ENCODE results near the gene IFNA13.

The IFNA13 gene

DNA sequence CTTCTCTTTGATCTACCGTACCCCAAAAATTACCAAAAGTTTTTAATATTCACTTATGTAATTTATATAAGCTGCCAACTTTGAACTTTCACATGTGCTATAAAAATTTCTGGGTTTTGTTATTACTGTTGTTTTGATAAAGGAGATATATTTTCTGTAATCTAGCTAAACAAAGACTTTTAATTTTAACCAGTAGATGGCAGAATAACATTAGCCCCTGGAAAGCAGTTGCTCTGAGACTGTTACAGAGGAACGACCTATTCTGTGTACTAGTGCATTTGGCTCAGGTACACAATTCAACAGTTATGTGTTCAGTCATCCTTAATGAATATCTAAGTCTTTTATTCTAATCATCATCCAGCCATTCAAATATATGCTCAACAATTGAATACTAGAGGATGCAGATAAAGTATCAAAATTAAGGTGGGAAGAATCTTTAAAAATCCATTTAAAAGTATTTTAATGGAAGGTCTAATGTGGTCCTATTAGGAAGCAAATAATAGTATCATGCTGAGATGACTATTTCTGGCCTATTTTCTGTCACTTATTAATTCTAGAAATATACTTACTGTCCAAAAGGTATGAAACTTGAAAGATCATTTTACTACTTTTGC is 41.2 kb downstream of the IFNA13 start:
- no peak overlapping the region for H3K4me3 ChIP-seq (ENCODE audit: low read depth, low read length)
- TF ChIP-seq, protein P1, sequence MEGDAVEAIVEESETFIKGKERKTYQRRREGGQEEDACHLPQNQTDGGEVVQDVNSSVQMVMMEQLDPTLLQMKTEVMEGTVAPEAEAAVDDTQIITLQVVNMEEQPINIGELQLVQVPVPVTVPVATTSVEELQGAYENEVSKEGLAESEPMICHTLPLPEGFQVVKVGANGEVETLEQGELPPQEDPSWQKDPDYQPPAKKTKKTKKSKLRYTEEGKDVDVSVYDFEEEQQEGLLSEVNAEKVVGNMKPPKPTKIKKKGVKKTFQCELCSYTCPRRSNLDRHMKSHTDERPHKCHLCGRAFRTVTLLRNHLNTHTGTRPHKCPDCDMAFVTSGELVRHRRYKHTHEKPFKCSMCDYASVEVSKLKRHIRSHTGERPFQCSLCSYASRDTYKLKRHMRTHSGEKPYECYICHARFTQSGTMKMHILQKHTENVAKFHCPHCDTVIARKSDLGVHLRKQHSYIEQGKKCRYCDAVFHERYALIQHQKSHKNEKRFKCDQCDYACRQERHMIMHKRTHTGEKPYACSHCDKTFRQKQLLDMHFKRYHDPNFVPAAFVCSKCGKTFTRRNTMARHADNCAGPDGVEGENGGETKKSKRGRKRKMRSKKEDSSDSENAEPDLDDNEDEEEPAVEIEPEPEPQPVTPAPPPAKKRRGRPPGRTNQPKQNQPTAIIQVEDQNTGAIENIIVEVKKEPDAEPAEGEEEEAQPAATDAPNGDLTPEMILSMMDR (IDR thresholded peaks at IDR 0.05; ENCODE audit: low read depth, low read length): peak; percentile 58
- TF ChIP-seq, protein P2, sequence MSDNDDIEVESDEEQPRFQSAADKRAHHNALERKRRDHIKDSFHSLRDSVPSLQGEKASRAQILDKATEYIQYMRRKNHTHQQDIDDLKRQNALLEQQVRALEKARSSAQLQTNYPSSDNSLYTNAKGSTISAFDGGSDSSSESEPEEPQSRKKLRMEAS (IDR thresholded peaks at IDR 0.05; ENCODE audit: low read depth, low read length): no peak
- peak; percentile 76 for DNase-seq (ENCODE audit: low read depth)

DNA sequence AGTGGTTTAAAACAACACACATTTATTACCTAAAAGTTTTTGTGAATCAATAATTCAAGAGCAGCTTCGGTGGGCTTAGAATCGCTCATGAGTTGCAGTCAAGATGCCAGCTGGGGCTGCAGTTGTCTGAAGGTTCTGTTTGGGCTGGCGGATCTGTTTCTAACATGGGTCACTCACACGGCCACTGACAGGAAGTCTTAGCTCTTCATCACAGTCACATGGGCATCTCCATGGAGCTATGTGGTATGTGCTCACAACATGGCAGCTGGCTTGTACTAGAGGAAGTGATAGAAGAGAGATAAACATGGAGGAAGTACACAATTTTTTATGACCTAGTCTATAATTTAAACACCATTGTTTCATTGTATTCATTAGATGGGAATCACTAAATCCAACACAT is 43.8 kb downstream of the IFNA13 start:
- TF ChIP-seq, protein P1 (IDR thresholded peaks at IDR 0.05; ENCODE audit: low read depth, low read length): no peak
- TF ChIP-seq, protein P2 (IDR thresholded peaks at IDR 0.05; ENCODE audit: low read depth, low read length): peak; percentile 34; the same call in 1 of the 2 replicates
- DNase-seq (ENCODE audit: low read depth): peak; percentile 31
- H3K4me3 ChIP-seq (ENCODE audit: low read depth, low read length): no peak overlapping the region

DNA sequence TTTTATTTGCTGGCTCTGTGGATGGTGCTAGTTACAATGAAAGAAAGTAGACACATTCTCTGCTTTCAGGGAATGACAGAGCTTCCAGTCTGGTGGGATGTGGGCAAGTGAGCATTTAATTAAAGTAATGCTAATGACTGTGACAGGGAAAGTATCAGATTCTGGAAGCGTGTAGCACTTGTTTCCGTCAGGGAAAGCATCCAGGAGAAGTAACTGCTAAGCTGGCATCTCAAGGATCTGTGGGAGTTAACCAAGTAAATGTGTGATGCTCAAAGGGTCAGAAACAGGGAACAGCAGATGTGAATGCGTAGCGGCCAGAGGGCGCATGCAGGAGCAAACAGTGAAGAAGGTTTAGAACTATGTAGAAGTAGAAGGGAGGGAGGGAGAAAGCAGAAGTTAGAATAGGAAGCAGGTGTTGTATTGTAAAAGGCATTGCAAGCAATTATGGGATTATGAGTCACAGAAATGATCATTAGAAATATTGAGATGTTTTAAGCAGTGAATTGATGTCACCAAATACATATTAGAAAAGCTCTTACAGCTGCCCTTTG is 44.9 kb downstream of the IFNA13 start:
- no peak overlapping the region for H3K4me3 ChIP-seq (ENCODE audit: low read depth, low read length)
- TF ChIP-seq, protein P1 (IDR thresholded peaks at IDR 0.05; ENCODE audit: low read depth, low read length): no peak
- TF ChIP-seq, protein P2 (IDR thresholded peaks at IDR 0.05; ENCODE audit: low read depth, low read length): no peak
- TF ChIP-seq POLR2A (IDR thresholded peaks at IDR 0.05; ENCODE audit: extremely low read depth, insufficient read length) (no peak), MYC (IDR thresholded peaks at IDR 0.05; ENCODE audit: low read depth, low read length) (no peak)
- DNase-seq (ENCODE audit: low read depth): peak; percentile 54

DNA sequence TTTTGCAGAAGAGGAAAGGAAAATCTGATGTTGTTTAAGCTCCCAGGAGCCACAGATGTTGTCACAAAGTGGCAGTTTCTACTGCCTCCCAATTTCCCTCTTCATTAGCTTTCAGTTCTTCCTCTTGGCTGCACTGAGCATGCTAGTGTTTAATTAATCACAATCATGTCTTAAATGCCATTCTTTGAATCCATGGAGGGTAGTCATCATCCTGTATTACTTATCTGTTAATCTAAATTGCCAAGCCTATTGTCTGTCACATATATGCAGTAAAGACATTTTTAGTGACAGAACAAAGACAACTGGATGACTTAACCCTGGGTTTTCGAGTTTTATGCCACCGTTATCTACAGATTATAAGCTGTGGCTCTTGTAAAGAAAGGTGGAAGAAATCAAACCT is 47.4 kb downstream of the IFNA13 start:
- H3K4me3 ChIP-seq (ENCODE audit: low read depth, low read length): no peak overlapping the region
- TF ChIP-seq MYC (IDR thresholded peaks at IDR 0.05; ENCODE audit: low read depth, low read length) (no peak), POLR2A (IDR thresholded peaks at IDR 0.05; ENCODE audit: extremely low read depth, insufficient read length) (no peak)
- TF ChIP-seq, protein P1 (IDR thresholded peaks at IDR 0.05; ENCODE audit: low read depth, low read length): no peak
- TF ChIP-seq, protein P2 (IDR thresholded peaks at IDR 0.05; ENCODE audit: low read depth, low read length): no peak
- no peak for DNase-seq (ENCODE audit: low read depth)

DNA sequence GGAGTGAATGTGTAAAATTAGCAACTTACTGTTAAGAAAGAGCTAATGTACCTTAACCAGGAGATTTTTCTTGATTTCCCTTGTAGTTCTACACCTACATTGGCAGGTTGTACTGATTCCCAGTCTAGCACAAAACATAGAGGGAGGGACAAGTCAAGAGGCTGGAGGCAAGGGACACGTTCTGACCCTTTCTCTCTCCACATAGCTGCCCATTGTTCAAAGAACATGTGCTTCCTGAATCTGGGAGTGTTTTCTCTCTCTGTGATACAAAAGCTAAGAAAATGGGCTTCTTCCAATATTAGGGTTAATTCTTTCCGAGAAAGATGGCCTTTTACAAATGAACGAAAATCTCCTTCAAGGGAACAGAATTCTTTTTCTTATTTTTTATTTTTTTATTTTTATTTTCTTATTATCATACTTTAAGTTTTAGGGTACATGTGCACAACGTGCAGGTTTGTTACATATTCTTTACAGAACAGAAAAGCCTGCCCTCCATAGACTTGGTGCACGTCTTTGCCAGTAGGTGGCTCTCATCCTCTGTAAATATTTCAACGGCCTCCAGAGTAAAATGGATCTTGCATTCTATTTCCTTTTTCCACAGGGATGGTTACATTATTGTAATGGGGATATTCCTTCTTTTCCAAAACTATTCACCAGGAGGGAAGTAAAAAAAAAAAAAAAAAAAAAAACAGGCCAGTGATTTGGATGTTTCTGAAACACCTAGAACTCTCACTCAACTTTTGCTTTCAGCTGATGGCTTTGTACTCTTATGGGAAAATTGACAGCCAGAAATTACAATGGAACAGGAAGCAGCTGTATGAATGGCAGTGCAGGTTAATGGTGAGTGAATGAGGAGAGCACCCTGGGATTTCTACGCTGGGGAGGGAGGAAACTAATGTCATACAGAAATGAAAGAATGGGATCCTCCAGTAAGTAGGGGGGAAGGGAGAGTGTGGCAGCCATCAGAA is 49.6 kb downstream of the IFNA13 start:
- no peak overlapping the region for H3K4me3 ChIP-seq (ENCODE audit: low read depth, low read length)
- peak; percentile 73 for DNase-seq (ENCODE audit: low read depth)
- TF ChIP-seq MYC (IDR thresholded peaks at IDR 0.05; ENCODE audit: low read depth, low read length): no peak
- TF ChIP-seq, protein P1 (IDR thresholded peaks at IDR 0.05; ENCODE audit: low read depth, low read length): peak; percentile 86

All from NB4 (cell line).